HG02870 (cell line): ENCODE data around the gene IL17RA.

Source experiments
- ATAC-seq: cut with Tn5 transposase; IDR thresholded peaks from one replicate; pipeline ENCODE4 v1.9.1; 2021; ENCODE audit warnings: mild to moderate bottlenecking, moderate library complexity; ENCODE audit not compliant: unreplicated experiment

The IL17RA gene

DNA sequence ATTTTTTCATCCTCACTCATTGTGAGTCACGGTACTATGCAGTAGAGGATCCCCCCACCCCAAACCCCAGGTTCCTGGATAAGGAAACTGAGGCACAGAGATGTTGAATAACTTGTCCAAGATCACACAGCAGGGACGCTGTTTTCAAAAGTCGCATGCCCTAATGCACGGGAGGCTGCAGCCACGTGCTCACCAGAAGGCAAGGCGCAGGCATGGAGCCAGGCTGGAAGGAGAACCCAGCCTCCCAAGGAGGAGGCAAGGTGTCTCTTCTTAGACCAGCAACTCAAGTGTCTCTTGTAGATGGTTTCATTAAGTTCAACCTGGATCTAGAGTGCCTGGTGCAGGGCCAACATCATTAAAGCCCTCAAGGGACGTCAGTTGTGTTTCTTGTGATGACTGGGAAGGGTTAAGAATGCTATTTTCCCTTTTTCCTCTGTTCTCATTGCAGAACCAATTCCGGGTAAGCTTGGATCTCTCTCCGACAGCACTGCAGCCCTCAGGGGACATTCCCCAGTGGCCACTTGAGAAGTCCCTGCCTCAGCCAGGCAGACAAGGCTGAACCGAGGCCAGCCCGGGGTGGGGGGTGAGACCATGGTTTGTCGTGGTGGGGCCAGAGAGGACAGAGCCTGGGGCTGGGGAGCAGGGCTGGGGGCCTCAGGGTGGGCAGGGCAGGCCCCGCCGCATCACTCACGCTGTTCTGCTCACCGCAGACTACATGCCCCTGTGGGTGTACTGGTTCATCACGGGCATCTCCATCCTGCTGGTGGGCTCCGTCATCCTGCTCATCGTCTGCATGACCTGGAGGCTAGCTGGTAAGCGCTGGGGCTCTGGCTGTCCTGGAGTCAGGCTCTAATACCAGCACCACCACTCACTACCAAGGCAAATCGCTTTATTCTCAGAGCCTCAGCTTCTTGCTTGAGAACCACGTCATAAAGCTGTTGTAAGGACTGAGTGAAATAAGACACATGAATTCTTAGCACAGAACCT is 20.6 kb downstream of the IL17RA start:
- no peak for ATAC-seq

DNA sequence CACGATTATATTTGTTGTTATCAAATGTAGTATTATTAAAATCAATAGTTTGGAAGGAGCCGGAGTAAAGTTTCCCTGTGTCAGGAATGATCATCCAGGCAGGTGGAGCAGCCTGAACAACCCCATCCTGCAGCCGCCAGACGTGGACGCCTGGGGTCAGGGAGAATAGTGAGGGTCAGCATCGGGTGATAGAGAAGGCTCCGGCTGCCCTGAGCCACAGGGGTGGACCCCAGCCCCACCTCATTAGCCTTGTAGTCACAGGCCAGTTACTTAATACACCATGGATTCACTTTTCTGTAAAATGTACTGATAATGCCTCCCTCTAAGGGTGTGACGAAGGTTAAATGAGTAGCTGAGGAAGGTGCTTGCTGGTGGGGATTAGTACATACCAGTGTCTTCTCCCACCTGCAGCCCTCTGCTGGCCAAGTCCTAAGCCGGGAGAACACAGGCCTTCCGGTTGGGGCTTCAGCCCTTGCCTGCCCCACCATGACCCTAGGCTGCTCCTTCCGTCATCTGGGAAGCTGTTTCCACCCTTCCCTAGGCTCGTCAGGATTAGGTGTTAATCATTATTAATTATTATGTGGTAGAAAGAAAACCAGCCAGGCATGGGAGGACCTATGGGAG is 21.5 kb downstream of the IL17RA start:
- ATAC-seq: no peak

DNA sequence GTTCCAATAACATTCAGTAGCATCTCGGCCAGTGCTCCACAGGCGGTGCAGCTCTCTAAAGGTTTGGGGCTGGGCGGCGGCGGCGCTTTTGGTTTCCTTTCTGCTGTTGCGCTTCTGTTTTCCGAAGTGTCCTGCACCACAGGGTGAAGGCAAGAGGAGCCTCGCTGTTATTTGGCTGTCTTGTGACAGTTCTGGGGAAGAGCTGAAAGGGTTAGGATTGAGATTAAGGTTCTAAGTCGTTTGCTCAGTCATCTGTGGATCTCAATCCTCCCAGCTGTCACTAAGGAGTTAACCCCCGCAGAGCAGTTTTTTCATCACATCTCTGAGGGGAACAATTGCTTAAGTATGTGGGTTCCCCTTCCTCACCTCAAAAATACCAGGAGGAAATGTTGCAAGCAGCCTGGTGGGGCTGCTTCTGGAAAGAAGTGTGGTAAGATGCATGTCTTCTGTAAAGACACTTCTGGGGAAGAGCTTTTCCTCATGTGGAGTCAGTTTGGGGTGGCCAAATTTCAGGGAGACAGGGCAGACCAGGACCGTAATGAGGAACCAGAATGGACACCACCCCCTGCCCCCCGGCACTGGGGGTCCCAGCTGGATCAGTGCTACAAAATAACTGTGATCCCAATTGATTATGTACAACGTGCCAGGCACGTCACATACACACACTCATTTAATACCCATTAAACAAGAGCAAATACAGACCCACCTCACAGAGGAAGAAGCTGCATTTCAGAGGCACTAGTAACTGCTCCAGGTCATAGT is 22.2 kb downstream of the IL17RA start:
- no peak for ATAC-seq

DNA sequence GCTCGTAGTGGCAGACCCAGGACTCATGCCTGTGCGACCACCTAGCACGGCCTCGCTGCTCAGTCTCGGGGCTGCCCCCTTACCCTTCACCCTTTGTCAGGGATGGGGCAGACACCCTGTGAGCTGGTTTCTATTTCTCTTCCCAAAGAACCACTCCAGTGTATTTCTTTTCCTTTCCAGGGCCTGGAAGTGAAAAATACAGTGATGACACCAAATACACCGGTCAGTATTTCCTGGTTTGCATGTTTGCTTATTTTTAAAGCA is 22.7 kb downstream of the IL17RA start:
- ATAC-seq: no peak

DNA sequence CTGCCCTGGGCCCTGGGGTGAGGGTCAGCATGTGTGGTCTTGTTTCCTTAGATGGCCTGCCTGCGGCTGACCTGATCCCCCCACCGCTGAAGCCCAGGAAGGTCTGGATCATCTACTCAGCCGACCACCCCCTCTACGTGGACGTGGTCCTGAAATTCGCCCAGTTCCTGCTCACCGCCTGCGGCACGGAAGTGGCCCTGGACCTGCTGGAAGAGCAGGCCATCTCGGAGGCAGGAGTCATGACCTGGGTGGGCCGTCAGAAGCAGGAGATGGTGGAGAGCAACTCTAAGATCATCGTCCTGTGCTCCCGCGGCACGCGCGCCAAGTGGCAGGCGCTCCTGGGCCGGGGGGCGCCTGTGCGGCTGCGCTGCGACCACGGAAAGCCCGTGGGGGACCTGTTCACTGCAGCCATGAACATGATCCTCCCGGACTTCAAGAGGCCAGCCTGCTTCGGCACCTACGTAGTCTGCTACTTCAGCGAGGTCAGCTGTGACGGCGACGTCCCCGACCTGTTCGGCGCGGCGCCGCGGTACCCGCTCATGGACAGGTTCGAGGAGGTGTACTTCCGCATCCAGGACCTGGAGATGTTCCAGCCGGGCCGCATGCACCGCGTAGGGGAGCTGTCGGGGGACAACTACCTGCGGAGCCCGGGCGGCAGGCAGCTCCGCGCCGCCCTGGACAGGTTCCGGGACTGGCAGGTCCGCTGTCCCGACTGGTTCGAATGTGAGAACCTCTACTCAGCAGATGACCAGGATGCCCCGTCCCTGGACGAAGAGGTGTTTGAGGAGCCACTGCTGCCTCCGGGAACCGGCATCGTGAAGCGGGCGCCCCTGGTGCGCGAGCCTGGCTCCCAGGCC is 23.7 kb downstream of the IL17RA start:
- ATAC-seq: no peak

DNA sequence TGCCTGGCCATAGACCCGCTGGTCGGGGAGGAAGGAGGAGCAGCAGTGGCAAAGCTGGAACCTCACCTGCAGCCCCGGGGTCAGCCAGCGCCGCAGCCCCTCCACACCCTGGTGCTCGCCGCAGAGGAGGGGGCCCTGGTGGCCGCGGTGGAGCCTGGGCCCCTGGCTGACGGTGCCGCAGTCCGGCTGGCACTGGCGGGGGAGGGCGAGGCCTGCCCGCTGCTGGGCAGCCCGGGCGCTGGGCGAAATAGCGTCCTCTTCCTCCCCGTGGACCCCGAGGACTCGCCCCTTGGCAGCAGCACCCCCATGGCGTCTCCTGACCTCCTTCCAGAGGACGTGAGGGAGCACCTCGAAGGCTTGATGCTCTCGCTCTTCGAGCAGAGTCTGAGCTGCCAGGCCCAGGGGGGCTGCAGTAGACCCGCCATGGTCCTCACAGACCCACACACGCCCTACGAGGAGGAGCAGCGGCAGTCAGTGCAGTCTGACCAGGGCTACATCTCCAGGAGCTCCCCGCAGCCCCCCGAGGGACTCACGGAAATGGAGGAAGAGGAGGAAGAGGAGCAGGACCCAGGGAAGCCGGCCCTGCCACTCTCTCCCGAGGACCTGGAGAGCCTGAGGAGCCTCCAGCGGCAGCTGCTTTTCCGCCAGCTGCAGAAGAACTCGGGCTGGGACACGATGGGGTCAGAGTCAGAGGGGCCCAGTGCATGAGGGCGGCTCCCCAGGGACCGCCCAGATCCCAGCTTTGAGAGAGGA is 24.5 kb downstream of the IL17RA start:
- no peak for ATAC-seq

DNA sequence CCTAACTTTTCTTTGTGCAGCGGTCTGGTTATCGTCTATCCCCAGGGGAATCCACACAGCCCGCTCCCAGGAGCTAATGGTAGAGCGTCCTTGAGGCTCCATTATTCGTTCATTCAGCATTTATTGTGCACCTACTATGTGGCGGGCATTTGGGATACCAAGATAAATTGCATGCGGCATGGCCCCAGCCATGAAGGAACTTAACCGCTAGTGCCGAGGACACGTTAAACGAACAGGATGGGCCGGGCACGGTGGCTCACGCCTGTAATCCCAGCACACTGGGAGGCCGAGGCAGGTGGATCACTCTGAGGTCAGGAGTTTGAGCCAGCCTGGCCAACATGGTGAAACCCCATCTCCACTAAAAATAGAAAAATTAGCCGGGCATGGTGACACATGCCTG is 25.2 kb downstream of the IL17RA start:
- no peak for ATAC-seq

DNA sequence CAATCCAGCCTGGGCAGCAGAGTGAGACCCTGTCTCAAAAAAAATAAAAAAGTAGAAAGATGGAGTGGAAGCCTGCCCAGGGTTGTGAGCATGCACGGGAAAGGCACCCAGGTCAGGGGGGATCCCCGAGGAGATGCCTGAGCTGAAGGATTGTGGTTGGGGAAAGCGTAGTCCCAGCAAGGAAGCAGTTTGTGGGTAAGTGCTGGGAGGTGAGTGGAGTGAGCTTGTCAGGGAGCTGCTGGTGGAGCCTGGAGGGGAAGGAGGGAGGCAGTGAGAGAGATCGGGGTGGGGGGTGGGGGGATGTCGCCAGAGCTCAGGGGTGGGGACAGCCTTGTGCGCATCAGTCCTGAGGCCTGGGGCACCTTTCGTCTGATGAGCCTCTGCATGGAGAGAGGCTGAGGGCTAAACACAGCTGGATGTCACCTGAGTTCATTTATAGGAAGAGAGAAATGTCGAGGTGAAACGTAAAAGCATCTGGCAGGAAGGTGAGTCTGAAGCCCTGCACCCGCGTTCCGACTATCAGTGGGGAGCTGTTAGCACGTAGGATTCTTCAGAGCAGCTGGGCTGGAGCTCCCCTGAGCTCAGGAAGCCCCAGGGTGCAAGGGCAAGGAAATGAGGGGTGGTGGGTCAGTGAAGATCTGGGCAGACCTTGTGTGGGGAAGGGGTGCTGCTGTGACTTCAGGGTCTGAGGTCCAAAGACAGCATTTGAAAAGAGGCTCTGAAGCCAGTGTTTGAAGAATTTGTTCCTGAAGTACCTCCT is 26.2 kb downstream of the IL17RA start:
- no peak for ATAC-seq

DNA sequence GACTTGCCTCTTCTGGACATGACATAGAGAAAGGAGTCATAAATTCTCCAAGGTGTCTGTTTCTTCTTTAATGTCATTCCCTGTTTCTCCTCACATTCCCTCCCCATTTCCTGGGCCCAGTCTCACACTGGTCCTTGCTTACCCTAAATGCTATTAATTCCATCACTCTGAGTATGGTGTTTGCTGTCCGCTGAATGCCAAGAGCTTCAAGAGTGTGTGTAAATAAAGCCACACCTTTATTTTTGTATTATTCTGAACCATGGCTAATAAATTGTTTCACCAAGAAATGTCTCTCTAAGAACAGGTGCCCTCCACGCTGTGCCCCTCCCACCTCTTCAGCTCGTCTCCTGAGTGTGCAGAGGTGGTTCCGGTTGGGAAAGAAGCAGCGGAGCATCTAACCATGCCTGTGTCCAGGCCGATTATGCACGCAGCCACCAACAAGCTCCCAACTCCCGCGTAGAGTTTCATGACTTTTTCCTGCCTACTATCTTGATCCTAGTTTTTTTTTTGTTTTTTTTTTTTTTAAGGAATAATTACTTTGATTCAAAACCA is 27.8 kb downstream of the IL17RA start:
- ATAC-seq: no peak

DNA sequence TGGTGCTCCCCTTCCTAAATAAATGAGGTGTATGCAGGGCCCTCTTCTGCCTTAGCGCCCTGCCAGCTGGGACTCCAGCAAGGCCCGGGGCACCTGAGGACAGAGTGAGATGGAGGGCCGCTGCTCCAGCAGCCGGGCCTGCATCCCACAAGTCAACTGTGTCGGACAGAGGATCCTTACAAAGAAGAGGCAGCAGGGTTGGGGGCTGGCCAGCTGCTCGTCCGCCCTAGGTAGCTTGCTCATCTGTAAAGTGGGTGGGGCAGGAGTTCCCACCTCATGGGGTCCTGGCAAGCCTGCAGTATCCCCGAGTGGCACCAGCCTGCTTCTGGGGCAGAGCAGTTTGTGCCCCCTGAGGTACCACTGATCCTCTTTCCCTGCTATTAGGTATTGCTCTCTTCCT is 28.8 kb downstream of the IL17RA start:
- ATAC-seq: no peak

DNA sequence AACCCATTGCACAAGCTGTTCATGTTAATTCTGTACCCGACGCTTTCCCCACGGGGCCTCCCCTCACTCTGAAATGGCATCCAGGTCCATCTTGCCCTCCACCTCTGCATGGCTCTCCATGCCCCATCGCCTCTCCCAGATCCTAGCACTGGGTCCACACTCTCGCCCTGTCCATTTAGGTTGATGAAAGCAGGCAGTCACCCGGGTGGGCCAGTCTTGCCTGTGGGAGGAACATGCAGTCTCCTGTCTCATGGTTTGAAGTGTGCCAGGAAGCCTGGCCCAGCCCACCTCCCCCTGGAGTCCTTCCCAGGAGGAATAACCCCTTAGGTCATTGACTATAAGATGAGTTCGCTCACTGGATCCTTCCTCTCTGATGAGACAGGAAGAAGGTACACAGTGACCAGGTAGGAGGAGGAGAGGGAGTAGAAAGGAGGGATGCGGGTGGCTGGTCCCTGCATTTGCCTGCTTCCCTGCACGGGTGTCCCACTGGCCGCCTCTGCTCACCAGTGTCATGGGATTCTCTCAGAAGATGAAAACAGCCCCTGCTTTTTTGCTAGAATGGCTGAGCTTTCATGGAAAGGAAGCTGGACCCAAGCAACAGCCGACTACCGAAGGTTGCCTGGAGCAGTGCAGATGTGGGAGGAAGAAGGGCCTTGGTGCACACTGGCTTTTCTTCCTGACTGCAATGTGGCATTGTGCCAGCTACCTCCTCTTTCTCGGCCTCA is 29.5 kb downstream of the IL17RA start:
- no peak for ATAC-seq

DNA sequence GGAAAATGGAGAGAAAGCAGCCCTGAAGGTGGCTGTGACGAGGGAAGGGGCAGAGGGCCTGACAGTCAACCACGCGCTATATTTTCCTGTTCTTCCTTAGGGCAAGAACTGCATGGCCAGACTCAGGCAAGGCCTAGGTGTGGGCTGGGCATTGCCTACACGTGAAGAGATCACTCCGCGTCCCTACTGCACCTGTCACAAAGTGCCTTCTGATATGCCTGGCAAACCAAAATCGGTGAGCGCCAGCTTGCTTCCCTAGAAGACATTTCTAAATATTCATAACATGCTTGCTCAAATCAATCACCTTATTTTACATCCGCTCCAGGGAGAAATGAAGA is 30.1 kb downstream of the IL17RA start:
- ATAC-seq: no peak

DNA sequence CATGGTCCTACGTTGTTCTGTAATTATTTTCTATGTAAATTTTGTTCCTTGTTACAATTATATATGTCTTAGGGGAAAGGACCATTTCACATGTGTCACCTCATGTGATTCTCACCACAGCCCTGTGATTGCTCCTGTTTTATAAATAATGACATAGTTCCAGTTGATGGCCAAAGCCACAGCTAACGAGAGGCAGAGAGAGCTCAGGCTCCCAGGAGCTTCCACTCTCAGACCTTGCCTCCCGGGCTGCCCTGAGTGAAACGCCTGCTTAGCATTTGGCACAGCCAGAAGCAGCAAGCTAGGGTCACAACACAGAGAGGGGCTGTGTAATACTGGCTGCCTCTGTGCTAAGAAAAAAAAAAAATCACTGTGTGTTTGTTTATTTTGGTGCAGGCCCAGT is 30.4 kb downstream of the IL17RA start:
- ATAC-seq: no peak

DNA sequence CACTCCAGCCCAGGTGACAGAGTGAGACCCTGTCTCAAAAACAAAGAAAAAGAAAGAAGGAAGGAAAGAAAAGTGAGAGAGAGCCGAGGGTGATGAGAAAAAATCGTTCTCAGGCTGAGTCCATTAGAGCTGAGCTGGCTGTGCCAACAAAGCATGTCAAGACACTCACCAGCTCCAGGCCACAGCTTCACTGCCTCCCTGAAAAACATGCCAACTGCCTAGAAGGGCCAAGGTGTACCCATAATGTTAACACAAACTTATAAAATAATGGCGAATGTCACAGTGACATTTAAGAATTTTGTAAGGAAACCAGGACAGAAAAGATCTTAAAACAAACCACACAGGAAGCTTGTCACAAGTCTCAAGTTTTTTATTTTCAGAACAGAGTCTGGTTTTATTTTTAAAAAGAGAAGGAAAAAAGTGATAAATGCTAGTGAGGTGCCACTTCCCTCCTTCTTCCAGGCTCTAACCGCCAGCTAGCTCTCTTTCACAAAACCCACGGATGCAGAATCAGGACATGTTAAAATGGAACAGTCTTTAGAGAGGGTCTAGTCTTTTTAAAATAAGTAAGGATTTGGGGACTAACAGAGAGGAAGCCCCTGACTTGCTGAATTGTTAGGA is 31.3 kb downstream of the IL17RA start:
- no peak for ATAC-seq

DNA sequence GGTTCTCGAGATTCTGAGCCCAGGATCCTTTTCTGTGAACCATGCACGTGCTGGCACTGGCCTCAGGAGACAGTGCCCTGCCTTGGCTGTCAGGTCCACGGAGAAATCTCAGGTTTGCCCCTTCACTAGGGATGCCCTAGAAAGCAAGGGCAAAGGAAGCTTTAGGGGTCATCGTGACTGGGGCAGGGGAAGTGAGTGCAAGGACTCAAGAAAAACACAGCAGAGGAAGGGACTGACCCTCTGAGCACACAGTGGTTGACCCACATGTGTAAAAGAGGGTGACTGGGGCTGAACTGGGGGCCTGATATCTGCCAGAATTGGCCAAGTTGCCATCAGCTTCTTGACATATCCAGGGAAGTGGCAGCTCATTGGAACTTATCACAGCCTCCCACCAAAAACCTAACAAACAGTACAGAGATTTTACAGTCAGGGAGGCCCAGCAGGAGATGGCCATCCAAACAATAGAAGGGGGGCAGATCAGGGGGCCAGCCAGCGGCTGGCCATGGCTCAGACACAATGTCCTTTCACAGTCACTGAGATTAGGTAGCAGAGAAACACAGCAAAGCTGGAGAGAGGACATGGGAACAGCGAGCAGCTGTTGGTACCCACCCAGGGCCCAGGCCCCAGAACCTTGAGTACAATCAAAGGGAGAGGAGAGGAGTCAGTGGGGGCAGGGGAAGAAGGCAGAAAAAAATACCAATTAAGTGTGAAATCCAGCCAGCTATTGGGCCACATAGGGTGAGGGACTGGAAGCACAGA is 32.0 kb downstream of the IL17RA start:
- no peak for ATAC-seq

DNA sequence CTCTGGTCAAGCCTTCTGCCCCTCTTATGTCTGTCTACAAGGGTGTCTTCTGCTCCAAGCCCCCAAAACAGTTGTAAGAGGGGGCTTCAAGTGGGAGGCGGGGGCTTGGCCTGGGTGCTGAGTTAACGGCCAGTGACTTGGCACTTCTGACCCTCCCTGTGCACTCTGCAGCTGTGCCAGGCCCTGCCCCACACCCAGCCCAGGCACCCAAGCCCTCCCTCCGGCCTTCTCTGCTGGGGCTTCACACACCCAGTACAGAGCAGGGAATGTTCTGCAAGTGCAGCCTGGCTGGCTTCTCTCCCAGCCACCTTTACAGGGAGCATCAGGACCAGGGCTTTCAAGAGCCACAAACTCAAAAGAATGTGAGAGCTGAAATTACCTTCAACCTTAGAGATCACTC is 32.6 kb downstream of the IL17RA start:
- no peak for ATAC-seq

DNA sequence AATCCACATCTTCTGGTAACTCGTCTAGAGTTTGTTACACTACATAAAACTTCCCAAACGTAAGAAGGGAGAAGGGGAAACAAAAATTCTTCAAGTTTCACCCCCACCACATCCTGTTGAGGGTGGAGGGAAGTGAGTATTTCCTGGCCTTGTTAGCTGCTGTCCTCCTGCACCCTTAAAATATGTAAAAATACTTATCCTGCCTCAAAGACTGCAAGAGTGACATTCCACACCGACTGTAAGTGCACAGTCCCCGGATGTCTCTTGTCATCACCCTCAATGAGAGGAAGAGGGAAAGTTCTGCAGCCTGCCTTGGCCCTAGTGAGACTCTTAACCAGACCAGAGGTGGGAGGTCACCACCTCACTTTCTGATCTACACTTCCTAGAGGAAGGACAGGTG is 33.1 kb downstream of the IL17RA start:
- no peak for ATAC-seq

DNA sequence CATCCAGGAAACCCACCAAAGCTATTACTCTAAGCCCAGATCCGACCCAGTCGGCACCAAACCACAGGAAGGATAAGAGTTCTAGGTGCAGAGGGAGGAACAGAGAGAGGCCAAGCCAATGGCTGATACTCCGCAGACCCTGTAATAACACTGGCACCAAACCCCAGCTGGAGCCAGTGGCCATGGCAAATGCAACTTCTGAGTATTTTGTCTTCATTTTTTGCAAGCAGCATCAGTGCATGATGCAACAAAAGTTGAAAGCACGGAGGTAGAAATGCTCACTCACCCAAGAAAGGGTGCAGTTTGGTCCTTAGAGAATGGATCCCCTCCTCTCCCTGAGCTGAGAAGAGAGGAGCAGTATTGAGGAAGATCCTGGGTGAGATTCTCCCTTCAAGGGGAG is 33.5 kb downstream of the IL17RA start:
- no peak for ATAC-seq
